Lung (tissue), 12 donors: ENCODE data around the gene GTPBP10. TPM values are rescaled to one million over a fixed set of nuclear protein-coding genes. Genes with fewer than 3 reads are reported as not detected.

Experiments
- ATAC-seq: fragments of 200-7000 bp; cut with Tn5 transposase; one replicate; pipeline ENCODE4 v1.9.1; 2020; ENCODE audit warnings: moderate number of reproducible peaks; ENCODE audit not compliant: insufficient read depth, low FRiP score
- DNase-seq, 3 donors: peaks; one replicate each; pipeline ENCODE4 v3.0.0-alpha.2; 2013 to 2017
- H3K27ac ChIP-seq, 2 donors: one replicate each; pipeline ENCODE4 v1.5.1; 2013; ENCODE audit warnings: mild to moderate bottlenecking in 2 of 2, moderate library complexity in 2 of 2, control low read depth in 1 of 2, inconsistent platforms in 1 of 2, low read depth in 1 of 2, low read length in 1 of 2
- H3K27me3 ChIP-seq, 3 donors: one replicate each; pipeline ENCODE4 v1.5.1; 2013; ENCODE audit warnings: low read length in 2 of 3; ENCODE audit not compliant: control insufficient read depth in 3 of 3, insufficient read depth in 3 of 3
- H3K36me3 ChIP-seq, 4 donors: one replicate each; pipeline ENCODE4 v1.5.1; 2013; ENCODE audit warnings: low read length in 4 of 4, mild to moderate bottlenecking in 1 of 4, moderate library complexity in 1 of 4; ENCODE audit not compliant: control insufficient read depth in 4 of 4, insufficient read depth in 4 of 4
- H3K4me1 ChIP-seq, 5 donors: one replicate each; pipeline ENCODE4 v1.5.1; 2013; ENCODE audit warnings: low read length in 5 of 5, mild to moderate bottlenecking in 2 of 5, moderate library complexity in 1 of 5; ENCODE audit not compliant: control insufficient read depth in 5 of 5, insufficient read depth in 5 of 5
- H3K4me3 ChIP-seq: one replicate; pipeline ENCODE4 v1.5.1; 2013; ENCODE audit warnings: mild to moderate bottlenecking, control low read depth, moderate library complexity
- H3K9ac ChIP-seq, 2 donors: one replicate each; pipeline ENCODE4 v1.5.1; 2013; ENCODE audit warnings: low read length in 2 of 2, control low read depth in 1 of 2; ENCODE audit not compliant: insufficient read depth in 1 of 2
- H3K9me3 ChIP-seq, 4 donors: one replicate each; pipeline ENCODE4 v1.5.1; 2013; ENCODE audit warnings: low read length in 3 of 4, mild to moderate bottlenecking in 1 of 4, moderate library complexity in 1 of 4; ENCODE audit not compliant: control insufficient read depth in 4 of 4, insufficient read depth in 3 of 4
- WGBS, 2 donors: extraction: QIAGEN DNeasy Blood & Tissue Kit; methylation state at CpG; one replicate each; pipeline ENCODE4 v1.1.7; 2013; 5-methylcytosine and 5-hydroxymethylcytosine counted together
- polyA plus RNA-seq, 2 donors: library from polyadenylated mRNA; stranded (reverse); fragments of 200-250 nt; gene quantifications; one replicate each; pipeline ENCODE4 v1.2.1, GENCODE V29; 2013
- total RNA-seq, 2 donors: library from RNA; depleted of rRNA in 1 of 2; stranded (reverse); fragments of >200 nt in 1 of 2; gene quantifications; one replicate each; pipeline ENCODE4 v1.2.1, GENCODE V29; 2014 to 2021
- TF ChIP-seq, protein P1 (sequence below): IDR thresholded peaks from 2 replicates; pipeline ENCODE4 v1.5.1; 2012; ENCODE audit warnings: mild to moderate bottlenecking; ENCODE audit errors: control extremely low read depth, extremely low read depth
- donor health status: control.
- donor health status: control.
- donor health status: Bipolar disorder and iron deficiency.
- donor health status: healthy.
- donor health status: DM: yes; HTN: yes; CAD: no.

GTPBP10 gene
- total and polyA plus RNA-seq, 4 donors, result 9.2 to 20.9 (median 18.3) TPM

DNA sequence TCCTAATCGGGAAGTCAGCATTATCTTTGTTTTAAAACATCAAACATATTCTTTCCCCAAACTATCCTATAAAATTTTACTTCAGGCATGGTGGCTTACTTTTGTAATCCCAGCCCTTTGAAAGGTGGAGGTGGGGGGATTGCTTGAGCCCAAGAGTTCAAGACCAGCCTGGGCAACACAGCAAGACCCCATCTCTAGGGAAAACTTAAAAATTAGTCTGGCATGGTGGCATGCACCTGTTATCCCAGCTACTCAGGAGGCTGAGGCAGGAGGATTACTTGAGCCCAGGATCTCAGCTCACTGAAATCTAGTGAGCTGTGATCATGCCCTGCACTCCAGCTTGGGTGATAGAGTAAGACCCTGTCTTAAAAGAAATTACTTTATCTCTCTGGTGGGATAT is 61.6 kb downstream of the GTPBP10 start:
- Histone ChIP-seq H3K27ac (no peak overlapping the region), H3K9ac (no peak overlapping the region), H3K4me1 (peaks cover 0 to 26% (median 2%) of the 10 kb centered on the region in 5 donors), H3K4me3 (no peak overlapping the region), H3K9me3 (no peaks in the 10 kb centered on the region), H3K36me3 (peaks cover 5 to 23% (median 20%) of the 10 kb centered on the region in 4 donors), H3K27me3 (no peaks in the 10 kb centered on the region)
- WGBS, 2 donors, result 95 to 100% methylated on average over 1 of the region's 1 CpG
- ATAC-seq (no peak), DNase-seq (no peak)
- TF ChIP-seq, protein P1, sequence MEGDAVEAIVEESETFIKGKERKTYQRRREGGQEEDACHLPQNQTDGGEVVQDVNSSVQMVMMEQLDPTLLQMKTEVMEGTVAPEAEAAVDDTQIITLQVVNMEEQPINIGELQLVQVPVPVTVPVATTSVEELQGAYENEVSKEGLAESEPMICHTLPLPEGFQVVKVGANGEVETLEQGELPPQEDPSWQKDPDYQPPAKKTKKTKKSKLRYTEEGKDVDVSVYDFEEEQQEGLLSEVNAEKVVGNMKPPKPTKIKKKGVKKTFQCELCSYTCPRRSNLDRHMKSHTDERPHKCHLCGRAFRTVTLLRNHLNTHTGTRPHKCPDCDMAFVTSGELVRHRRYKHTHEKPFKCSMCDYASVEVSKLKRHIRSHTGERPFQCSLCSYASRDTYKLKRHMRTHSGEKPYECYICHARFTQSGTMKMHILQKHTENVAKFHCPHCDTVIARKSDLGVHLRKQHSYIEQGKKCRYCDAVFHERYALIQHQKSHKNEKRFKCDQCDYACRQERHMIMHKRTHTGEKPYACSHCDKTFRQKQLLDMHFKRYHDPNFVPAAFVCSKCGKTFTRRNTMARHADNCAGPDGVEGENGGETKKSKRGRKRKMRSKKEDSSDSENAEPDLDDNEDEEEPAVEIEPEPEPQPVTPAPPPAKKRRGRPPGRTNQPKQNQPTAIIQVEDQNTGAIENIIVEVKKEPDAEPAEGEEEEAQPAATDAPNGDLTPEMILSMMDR, result no peak

DNA sequence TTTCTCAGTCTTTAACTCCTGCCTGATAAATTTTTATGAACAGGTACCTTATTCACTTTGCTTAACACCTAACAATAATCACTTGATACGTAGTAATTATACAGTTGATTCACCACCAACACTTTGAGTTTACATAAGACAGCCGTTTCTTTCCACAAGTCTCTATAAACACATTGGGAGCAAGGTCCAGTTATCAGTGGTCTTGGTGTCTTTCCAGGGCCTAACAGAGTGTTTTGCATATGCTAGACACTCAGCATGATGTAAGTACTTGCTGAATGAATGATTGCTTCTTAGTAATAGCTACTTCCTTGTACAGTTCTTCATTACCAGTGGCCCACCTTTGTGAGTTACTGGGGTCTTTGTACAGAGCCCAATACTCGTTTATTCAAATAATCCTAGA is 63.2 kb downstream of the GTPBP10 start:
- Histone ChIP-seq H3K4me1 (peaks cover 0 to 28% (median 0%) of the 10 kb centered on the region in 5 donors), H3K9ac (no peak overlapping the region), H3K9me3 (no peaks in the 10 kb centered on the region), H3K27ac (peak overlapping the region in 1 of 2 donors; percentile 50), H3K4me3 (no peak overlapping the region), H3K27me3 (no peaks in the 10 kb centered on the region), H3K36me3 (peaks cover 5 to 28% (median 20%) of the 10 kb centered on the region in 4 donors)
- no peak for DNase-seq
- 79 to 87% methylated on average over 3 of the region's 3 CpGs for WGBS, 2 donors
- no peak for ATAC-seq
- TF ChIP-seq, protein P1, result no peak

DNA sequence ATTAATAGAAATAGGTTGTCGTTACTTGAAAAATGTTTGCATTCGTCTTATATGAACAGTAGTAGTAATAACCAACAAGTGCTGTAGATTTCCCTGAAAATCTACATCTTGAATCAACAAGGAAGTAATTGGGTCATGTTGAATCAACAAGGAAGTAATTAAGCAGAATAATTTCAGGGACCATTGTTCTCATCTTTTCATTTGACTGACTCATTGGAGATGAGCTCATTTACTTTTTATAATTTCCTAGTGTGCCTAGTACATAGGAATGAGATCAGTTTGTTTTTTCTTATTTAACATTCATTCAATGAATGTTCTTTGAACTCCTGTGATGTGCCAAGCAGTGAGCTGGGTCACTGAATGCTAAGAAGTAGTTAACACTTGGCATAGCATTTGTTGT is 65.0 kb downstream of the GTPBP10 start:
- ATAC-seq, result no peak
- WGBS, 2 donors, result 52 to 73% methylated on average over 2 of the region's 2 CpGs
- TF ChIP-seq, protein P1, result no peak
- H3K36me3 ChIP-seq, result peaks cover 5 to 31% (median 19%) of the 10 kb centered on the region in 4 donors
- H3K4me3 ChIP-seq, result no peak overlapping the region
- H3K27me3 ChIP-seq, result no peaks in the 10 kb centered on the region
- H3K4me1 ChIP-seq, result peaks cover 0 to 28% (median 0%) of the 10 kb centered on the region in 5 donors
- no peaks in the 10 kb centered on the region for H3K9me3 ChIP-seq
- H3K27ac ChIP-seq, result peak overlapping the region in 1 of 2 donors; percentile 70
- no peak for DNase-seq
- H3K9ac ChIP-seq, result no peak overlapping the region
